ENCODE data around the gene LRP3.

LRP3 gene

GRCh38 chr19:33240181-33240771, 46.1 kb downstream of the LRP3 start:
- no peak for DNase-seq

- DNase-seq = no peak
Observed at GRCh38 chr19:33241091-33241529, 47.0 kb downstream of the LRP3 start.

DNA sequence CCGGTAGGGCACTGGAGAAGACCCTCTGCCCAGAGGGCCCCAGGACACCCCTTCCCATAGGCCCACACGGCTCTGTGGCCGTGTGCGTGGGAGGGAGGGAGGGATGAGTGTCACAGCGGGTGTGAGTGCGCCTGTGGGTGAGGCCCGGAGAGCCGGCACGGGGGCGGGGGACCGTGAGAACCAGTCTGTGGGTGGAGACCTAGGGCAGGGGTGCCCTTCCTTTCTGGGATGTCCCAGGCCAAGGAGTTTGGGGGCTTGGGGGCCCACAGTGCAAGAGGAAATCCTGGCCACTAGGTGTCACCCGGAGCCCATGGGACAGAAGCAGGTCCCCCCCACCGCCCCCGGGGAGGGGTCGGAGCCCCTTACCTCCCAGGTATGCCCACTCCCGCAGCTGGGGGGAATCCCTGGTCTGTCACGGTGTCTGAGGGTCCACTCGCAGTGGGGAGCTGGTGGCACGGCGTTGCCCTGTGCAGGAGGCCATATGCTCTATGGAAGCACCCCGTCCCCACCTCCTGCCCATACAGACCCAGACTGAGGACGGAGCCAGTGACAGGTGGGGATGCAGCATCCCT, 47.5 kb downstream of the LRP3 start:
- no peak for DNase-seq

GRCh38 chr19:33242131-33242530, 48.0 kb downstream of the LRP3 start:
- DNase-seq = no peak

DNA sequence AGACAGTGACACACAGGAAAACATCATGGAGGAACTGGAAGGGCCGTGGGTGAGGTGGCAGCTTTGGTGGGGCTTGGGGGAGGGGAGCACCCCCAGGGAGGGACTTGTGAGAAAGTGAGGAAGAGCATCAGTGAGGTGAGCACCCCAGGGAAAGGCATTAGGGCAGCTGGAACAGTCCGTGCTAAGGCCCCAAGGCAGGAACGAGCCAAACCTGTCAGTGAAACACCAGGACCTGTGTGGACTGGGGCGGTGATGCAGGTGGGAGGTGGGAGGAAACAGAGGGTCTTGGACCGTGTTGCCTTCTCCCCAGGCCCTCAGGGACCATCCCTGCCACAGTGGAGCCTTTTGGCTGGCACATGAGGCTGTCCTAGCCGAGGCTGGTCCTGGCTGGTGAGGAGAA, 48.8 kb downstream of the LRP3 start:
- no peak for DNase-seq

GRCh38 chr19:33245948-33246708, 52.0 kb downstream of the LRP3 start:
- no peak for DNase-seq

- no peak for DNase-seq
Observed at GRCh38 chr19:33246709-33247440, 52.7 kb downstream of the LRP3 start.

- no peak for DNase-seq
Observed at GRCh38 chr19:33247441-33247819, 53.3 kb downstream of the LRP3 start.

GRCh38 chr19:33248104-33248503, 54.0 kb downstream of the LRP3 start:
- DNase-seq = no peak

- no peak for DNase-seq
Observed at GRCh38 chr19:33248553-33248953, 54.4 kb downstream of the LRP3 start.

GRCh38 chr19:33248954-33249613, 55.0 kb downstream of the LRP3 start:
- no peak for DNase-seq

GRCh38 chr19:33249740-33250366, 55.7 kb downstream of the LRP3 start:
- DNase-seq = no peak

DNA sequence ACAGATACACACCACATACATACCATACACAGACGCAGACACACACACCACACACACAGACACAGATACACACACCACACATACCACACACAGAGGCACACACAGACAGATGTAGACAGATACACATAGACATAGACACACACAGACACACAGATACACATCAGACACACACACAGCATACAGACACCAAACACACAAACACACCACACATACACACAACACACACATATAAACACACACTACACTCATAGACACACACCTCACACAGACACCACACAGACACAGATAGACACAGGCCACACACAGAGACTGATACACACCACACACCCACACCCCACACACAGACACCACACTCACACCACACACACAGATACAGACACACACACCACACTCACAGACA, 56.4 kb downstream of the LRP3 start:
- no peak for DNase-seq

DNA sequence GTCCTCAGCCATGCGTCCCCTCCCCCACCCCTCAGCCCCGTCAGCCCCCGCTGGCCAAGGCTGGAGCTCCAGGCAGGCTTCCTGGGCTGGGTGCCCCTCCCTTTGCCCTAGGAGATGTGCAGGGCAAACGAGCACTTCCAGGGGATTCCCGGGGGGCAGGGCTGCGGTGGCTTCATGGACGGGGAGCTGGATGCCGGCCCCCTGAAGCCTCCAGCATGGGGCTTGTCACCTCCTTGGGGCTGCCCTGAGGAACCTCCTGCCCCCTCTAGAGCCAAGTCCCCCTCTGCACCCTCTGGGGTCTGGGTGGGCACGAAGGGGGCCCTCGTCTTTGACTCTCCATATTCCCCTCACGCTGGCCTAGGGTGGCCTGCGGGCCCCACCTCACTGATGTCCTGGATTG, 56.9 kb downstream of the LRP3 start:
- DNase-seq = no peak

- DNase-seq = no peak
Observed at GRCh38 chr19:33251526-33252090, 57.5 kb downstream of the LRP3 start.

- no peak for DNase-seq
Observed at GRCh38 chr19:33252418-33252962, 58.4 kb downstream of the LRP3 start.

- DNase-seq = no peak
Observed at GRCh38 chr19:33252971-33253370, 58.8 kb downstream of the LRP3 start.

GRCh38 chr19:33254245-33254824, 60.2 kb downstream of the LRP3 start:
- no peak for DNase-seq

GRCh38 chr19:33255781-33256180, 61.7 kb downstream of the LRP3 start:
- DNase-seq = no peak

DNA sequence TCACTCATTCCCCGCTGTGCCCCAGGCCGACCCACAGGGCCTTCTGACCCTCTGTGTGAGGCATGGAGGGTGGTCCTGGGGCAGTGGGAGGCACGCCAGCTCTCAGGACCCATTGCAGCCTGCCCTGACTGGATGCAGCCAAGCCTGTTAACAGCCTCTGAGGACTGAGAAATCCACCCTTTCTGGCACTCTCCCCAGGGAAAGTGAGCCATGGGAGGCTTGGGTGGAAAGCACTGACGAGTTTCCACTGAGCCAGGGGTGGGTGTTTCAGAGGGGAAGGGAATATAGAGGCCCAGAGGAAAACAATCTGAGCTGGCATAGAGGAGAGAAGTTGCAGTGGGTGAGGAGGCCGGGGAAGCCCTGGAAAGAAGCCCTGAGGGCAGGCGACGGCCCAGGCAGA, 62.1 kb downstream of the LRP3 start:
- DNase-seq = no peak

DNA sequence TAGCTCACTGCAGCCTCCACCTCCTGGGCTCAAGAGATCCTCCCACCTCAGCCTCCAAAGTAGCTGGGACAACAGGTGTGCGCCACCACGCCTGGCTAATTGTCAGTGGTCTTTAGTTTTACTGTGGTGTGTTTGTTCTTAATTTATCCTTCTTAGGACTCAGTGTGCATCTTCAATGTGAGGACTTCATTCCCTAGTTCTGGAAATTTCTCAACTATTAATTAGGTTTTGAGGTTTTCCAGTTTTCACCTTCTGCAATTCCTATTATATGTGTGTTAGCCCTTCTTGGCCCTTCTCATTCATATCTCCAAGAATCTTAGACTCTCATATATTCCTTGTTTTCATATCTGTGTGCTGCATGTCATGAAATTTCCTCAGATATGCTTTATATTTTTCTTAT, 63.7 kb downstream of the LRP3 start:
- DNase-seq = no peak
